GM23338 (cell line): ENCODE results near the gene SORCS3.

Experiments
- CREB1 ChIP-seq: fragments of 250-450 bp; sonication (Bioruptor Pico); IDR thresholded peaks from 2 replicates; pipeline ENCODE4 v1.5.0; 2020; ENCODE audit warnings: low read depth, mild to moderate bottlenecking, moderate library complexity
- EZH2phosphoT487 ChIP-seq: fragments of 200-600 bp; sonication (generic); IDR thresholded peaks from one replicate; pipeline ENCODE4 v1.8.1; 2018; ENCODE audit warnings: antibody characterized with exemption; ENCODE audit not compliant: unreplicated experiment
- POLR2AphosphoS5 ChIP-seq: IDR thresholded peaks from 2 replicates; pipeline ENCODE4 v1.6.1; 2016; ENCODE audit warnings: antibody characterized with exemption, low read depth
- ZNF462 ChIP-seq: fragments of 250-450 bp; sonication (Bioruptor Pico); IDR thresholded peaks from 2 replicates; pipeline ENCODE4 v1.5.0; 2020; ENCODE audit warnings: mild to moderate bottlenecking, moderate library complexity
- TF ChIP-seq, protein P1 (sequence below), 2 experiments: fragments of 200-600 bp in 1 of 2; sonication (generic) in 1 of 2; conservative IDR thresholded peaks; 2 replicates each; pipeline versions ENCODE4 v1.5.1 to v1.6.1; 2016 to 2017; ENCODE audit warnings: antibody characterized with exemption in 2 of 2, low read depth in 2 of 2, mild to moderate bottlenecking in 2 of 2, moderate library complexity in 1 of 2

DNA sequence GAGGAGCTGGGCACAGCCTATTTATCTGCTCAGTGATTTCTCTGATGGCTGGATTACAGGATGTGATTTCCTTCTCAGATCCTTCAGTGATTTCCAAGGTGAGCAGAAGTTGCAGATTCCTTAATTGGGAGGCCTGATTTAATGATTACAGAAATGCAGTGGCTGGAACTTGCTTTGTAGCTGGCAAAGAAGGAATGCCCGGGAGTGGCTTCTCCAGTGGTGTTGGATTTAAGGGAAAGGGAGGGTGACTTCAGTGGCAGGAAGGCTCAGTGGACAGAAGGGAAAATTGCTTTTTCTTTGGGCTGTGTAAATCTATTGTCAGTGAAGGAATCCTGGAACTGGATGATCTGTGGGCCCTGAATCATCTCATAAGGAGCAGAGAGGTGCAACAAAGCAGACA, 5.1 kb downstream of the SORCS3 start:
- TF ChIP-seq, protein P1, sequence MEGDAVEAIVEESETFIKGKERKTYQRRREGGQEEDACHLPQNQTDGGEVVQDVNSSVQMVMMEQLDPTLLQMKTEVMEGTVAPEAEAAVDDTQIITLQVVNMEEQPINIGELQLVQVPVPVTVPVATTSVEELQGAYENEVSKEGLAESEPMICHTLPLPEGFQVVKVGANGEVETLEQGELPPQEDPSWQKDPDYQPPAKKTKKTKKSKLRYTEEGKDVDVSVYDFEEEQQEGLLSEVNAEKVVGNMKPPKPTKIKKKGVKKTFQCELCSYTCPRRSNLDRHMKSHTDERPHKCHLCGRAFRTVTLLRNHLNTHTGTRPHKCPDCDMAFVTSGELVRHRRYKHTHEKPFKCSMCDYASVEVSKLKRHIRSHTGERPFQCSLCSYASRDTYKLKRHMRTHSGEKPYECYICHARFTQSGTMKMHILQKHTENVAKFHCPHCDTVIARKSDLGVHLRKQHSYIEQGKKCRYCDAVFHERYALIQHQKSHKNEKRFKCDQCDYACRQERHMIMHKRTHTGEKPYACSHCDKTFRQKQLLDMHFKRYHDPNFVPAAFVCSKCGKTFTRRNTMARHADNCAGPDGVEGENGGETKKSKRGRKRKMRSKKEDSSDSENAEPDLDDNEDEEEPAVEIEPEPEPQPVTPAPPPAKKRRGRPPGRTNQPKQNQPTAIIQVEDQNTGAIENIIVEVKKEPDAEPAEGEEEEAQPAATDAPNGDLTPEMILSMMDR (conservative IDR thresholded peaks at IDR 0.05; ENCODE audit: low read depth in 2 of 2): no peak
- no peak for TF ChIP-seq CREB1
- no peak for TF ChIP-seq EZH2phosphoT487
- TF ChIP-seq POLR2AphosphoS5: no peak
- TF ChIP-seq ZNF462: no peak
